ENCODE data around the gene ALDH5A1.

The ALDH5A1 gene

GRCh38 chr6:24484657-24485323 is 10.0 kb upstream of the ALDH5A1 start:
- no peak overlapping the region for H3K27ac ChIP-seq
- TF ChIP-seq CTCF (conservative IDR thresholded peaks at IDR 0.05) = no peak
- no peak for TF ChIP-seq ZFX (IDR thresholded peaks at IDR 0.05)

- no peak overlapping the region for H3K27ac ChIP-seq
- TF ChIP-seq ZFX (IDR thresholded peaks at IDR 0.05) (no peak), CTCF (conservative IDR thresholded peaks at IDR 0.05) (no peak)
Observed at GRCh38 chr6:24486065-24486464, 8.7 kb upstream of the ALDH5A1 start.

GRCh38 chr6:24489470-24489869 is 5.3 kb upstream of the ALDH5A1 start, which contains the start of gene GPLD1:
TSS of gene GPLD1 (minus strand) at chr6:24489578. CDS start at chr6:24489511, 67 bp downstream.
- no peak for TF ChIP-seq CTCF (conservative IDR thresholded peaks at IDR 0.05)
- no peak for TF ChIP-seq ZFX (IDR thresholded peaks at IDR 0.05)
- H3K27ac ChIP-seq = no peak within 1 kb of the TSS

- H3K27ac ChIP-seq = no peak overlapping the region
- TF ChIP-seq CTCF (conservative IDR thresholded peaks at IDR 0.05) = no peak
- no peak for TF ChIP-seq ZFX (IDR thresholded peaks at IDR 0.05)
Observed at GRCh38 chr6:24489881-24490280, 4.9 kb upstream of the ALDH5A1 start.

DNA sequence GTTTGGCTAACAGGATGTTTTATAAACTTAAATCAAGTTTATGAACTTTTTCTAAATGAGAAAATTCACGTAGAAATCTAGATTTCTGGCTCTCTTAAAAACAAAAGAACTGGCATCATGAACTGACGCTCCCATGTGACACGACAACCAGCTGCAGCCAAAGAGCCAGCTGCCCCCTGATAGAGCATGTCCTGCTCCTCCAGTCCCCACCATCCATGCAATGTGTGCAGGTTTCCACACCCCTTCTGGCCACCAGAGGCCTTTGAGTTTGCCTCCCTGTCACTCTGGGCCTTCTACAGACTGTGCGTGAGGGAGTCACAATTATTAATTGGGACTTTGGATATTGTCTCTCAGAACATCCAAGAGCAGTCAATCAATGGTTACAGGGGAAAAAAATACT is 3.8 kb upstream of the ALDH5A1 start:
- H3K27ac ChIP-seq = no peak overlapping the region
- TF ChIP-seq ZFX (IDR thresholded peaks at IDR 0.05) (no peak), CTCF (conservative IDR thresholded peaks at IDR 0.05) (no peak)

DNA sequence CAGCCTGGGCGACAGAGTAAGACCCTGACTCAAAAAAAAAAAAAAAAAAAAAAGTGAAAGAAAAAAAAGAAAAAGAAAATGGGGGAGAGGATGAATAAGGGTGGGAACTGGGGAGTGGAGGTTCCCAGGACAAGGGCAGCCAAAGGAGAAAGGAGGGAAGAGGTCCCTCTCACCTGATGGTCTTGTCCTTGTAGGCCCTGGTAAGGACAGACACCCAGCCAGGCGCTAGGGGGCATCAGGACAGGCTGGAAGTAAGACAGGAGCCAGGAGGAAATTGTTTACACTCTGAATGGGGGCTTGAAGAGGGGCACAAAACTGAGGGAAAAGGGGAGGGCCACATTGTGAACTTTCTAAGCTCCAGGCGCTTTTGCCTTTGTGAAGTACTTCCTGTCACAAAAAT is 2.3 kb upstream of the ALDH5A1 start:
- TF ChIP-seq CTCF (conservative IDR thresholded peaks at IDR 0.05) = peak; percentile 37
- TF ChIP-seq ZFX (IDR thresholded peaks at IDR 0.05) = no peak

DNA sequence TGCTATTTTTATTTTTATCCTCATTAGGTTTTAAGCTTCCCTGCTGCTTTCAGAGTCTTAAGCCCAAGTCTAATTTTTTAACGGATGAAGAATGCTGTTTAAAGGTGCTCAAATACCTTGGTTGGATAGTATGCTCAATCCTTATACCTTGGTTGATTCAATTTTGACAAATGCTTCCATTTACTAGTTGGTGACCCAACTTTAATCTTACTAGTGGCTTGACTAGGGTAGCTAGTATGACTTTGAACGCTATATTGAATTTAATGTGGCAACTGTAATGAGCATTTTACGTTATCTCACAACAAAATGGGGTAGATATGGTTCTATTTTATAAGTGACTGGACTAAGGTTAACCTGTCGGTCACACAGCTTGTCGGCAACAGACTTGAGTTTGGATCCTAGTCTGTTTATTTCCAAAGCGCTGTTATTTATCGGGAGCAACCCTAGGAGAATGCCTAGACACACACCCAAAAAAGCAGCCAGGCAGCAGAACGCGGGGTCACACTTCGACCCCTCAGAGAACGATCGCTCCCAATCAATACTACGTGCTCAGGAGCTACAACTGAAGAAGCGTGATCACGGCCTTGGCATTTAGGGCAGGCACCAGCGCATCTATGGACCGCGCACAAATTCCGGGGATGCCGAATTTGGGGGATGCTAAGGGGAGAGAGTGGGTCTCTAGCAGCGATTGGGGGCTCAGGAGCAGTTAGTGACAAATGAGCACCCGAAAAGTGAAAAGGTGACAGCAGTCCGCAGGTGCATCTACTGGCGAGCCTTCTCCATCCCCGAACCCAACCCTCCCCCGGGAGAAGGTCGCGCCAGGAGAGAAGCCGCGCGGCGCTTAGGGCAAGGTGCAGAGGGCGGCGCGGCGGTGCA is 586 bp upstream of the ALDH5A1 start:
- H3K27ac ChIP-seq = peak overlapping the region; percentile 15; the same call in 1 of the 2 replicates

More for the DNA sequence above, 2.3 kb upstream of the ALDH5A1 start:
- no peak overlapping the region for H3K27ac ChIP-seq

More for the DNA sequence above, 586 bp upstream of the ALDH5A1 start:
- TF ChIP-seq CTCF (conservative IDR thresholded peaks at IDR 0.05) (no peak), ZFX (IDR thresholded peaks at IDR 0.05) (no peak)
